HG03565 (cell line): Measurements from ENCODE around the gene MATN3.

ENCODE experiments used
- ATAC-seq: cut with Tn5 transposase; IDR thresholded peaks from one replicate; pipeline ENCODE4 v1.9.1; 2021; ENCODE audit warnings: mild to moderate bottlenecking, moderate library complexity; ENCODE audit not compliant: unreplicated experiment

Gene MATN3

GRCh38 chr2:19942199-19942598 is 70.3 kb downstream of the MATN3 start:
- ATAC-seq: no peak
